Fibroblast of peridontal ligament (primary cell): ENCODE results near the gene CYP3A5.

Experiments
- DNase-seq: peaks from one replicate; pipeline ENCODE4 v3.0.0-alpha.2; 2010; ENCODE audit errors: extremely low read depth

CYP3A5 gene

GRCh38 chr7:99615989-99616358 lies 63.8 kb downstream of the CYP3A5 start:
- no peak for DNase-seq

- DNase-seq, result no peak
Measured at GRCh38 chr7:99614495-99614894, 65.3 kb downstream of the CYP3A5 start.

- no peak for DNase-seq
Measured at GRCh38 chr7:99607548-99607947, 72.2 kb downstream of the CYP3A5 start.

- no peak for DNase-seq
Measured at GRCh38 chr7:99606531-99606930, 73.3 kb downstream of the CYP3A5 start.

- no peak for DNase-seq
Measured at GRCh38 chr7:99605527-99605926, 74.3 kb downstream of the CYP3A5 start.

GRCh38 chr7:99601656-99602310 lies 78.0 kb downstream of the CYP3A5 start:
- no peak for DNase-seq

- DNase-seq, result no peak
Measured at GRCh38 chr7:99599836-99600235, 80.0 kb downstream of the CYP3A5 start.
